GM18951 (cell line): ENCODE data around the gene PAOX.
A peak's percentile ranks its signal among the peaks of the same experiment; 100 is the strongest.
"Not testable (repeated sequence)": the region's sequence is repeated elsewhere in the genome, so short reads cannot be mapped to it uniquely, and the experiment has no call there.

ENCODE experiments used
- POLR2A ChIP-seq: IDR thresholded peaks from 4 replicates; pipeline ENCODE4 v1.6.1; 2011; ENCODE audit warnings: mild to moderate bottlenecking; ENCODE audit not compliant: insufficient read length, insufficient read depth; ENCODE audit errors: extremely low read depth
- in situ Hi-C: fragments of 300-500 bp; cut with MboI; formaldehyde crosslinking; loops from one replicate; pipeline ENCODE4 v1.12.0; 2022; ENCODE audit warnings: low sequenced_read_pairs, mixed read lengths, inconsistent platforms; ENCODE audit not compliant: unreplicated experiment

PAOX gene

DNA sequence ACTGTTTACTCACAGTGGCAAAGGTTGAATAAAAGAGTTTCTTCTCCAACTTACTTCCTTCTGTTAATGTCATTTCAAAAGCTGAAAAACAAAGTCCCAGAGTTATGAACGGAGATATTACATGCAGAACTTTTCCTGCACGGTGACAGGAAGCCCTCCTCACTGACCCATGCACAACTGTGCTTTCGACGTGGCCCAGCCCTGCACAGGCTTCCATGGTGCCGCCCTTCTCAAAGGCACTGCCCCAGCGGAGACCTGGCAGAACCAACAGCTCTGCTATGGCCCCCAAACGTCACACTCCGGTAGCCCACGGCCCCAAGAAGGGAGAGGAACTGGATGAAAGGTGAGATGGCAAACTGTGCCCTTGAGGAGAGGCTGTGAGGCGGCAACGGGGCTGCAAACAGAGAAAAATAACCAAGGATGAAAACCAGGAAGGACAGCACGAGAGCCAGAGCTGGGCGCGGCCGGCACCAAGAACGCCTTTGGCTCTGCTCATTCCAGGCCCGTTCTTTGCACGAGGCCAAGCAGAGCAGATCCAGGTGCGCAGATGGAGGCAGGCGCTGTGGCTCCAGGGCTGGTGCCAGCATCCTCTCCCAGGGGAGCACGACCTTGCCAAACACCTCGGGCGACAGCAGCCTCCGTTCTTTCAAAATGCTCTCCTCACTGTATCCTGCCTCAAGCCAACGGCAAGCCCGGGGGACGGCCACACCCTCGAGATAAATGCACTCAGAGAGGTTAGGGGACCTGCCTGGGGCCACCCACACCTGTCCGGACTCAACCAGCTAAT is 14.2 kb upstream of the PAOX start:
- no peak for TF ChIP-seq POLR2A
- in situ Hi-C loops, result no loop called here

GRCh38 chr10:133365461-133366129 is 13.5 kb upstream of the PAOX start:
- TF ChIP-seq POLR2A, result no peak
- in situ Hi-C loops, result no loop called here

DNA sequence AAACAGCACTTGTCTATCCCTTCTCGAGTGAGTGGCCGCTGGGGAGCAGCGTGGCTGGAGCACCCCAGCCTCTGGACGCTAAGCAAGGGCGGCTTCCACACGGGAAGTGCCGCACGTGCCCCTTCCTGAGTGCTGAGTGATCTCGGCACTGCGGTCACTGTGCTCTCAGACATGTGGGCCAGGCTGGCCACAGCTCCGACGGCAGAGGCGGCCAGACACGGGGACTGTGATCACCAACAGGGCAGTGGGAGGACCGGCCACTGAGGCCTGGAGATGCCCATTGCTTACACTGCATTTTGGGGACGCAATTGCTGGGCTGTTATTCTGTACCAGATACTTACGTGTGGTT is 13.0 kb upstream of the PAOX start:
- in situ Hi-C loops, result no loop called here
- no peak for TF ChIP-seq POLR2A

DNA sequence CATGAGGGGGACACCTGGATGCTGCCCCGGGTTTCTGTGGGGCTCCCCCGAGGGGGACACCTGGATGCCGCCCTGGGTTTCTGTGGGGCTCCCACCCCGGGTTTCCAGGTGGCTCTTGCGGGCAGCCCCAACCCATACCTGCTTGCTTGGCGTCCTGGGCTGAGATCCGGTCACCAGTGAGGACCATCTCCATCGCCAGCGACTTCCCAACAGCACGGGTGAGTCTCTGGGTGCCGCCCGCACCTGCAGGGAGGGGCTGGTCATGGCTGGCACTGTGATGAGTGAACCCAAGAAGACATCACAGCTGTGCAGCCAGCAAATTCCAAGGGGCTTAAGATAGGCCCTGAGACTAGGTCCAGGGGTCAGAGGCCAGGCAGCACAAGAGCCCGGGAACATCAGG is 12.3 kb upstream of the PAOX start:
- no peak for TF ChIP-seq POLR2A
- in situ Hi-C loops, result no loop called here

DNA sequence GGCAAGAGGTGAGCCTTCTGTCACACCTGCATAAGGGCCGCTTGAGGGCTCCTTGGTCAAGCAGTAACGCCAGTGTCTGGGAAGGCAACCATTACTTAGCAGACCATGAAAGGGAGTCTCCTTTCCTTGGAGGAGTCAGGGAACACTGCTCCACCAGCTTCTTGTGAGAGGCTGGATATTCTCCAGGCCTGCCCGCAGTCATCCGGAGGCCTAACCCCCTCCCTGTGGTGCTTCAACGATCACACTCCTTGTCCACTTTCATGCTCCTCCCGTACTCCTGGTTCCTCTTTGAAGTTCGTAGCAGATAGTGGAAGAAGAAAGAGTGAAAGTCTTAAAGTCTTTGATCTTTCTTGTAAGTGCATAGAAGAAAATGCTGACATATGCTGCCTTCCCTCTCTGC is 11.6 kb upstream of the PAOX start:
- in situ Hi-C loops, result not testable (repeated sequence)

GRCh38 chr10:133368153-133368552 is 10.9 kb upstream of the PAOX start:
- in situ Hi-C loops, result no loop called here
- no peak for TF ChIP-seq POLR2A

- TF ChIP-seq POLR2A, result no peak
- in situ Hi-C loops, result no loop called here
Observed at GRCh38 chr10:133370030-133370786, 8.9 kb upstream of the PAOX start.

GRCh38 chr10:133372507-133372906 is 6.6 kb upstream of the PAOX start:
- TF ChIP-seq POLR2A, result no peak
- in situ Hi-C loops, result no loop called here

- in situ Hi-C loops, result no loop called here
- TF ChIP-seq POLR2A, result peak; percentile 90
Observed at GRCh38 chr10:133373174-133374090, 5.6 kb upstream of the PAOX start, which contains the start of gene ECHS1. Gene ECHS1 (minus strand): TSS chr10:133373354. CDS start chr10:133373333, 21 bp downstream.

GRCh38 chr10:133375357-133376115 is 3.5 kb upstream of the PAOX start:
- in situ Hi-C loops, result no loop called here
- TF ChIP-seq POLR2A, result no peak

DNA sequence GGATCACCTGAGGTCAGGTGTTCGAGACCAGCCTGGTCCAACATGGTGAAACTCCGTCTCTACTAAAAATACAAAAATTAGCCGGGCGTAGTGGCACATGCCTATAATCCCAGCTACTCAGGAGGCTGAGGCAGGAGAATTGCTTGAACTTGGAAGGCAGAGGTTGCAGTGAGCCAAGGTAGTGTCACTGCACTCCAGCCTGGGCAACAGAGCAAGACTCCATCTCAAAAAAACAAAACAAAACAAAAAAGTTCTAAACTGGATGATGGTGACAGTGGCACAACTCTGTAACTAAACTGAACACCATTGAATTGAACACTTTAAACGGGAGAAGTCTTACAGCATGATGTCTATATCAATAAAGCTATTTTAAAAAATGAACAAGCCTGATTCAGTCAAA is 2.9 kb upstream of the PAOX start:
- in situ Hi-C loops, result not testable (repeated sequence)
